HG02970 (cell line): ENCODE data around the gene CHCT1.

Experiments used
- ATAC-seq: cut with Tn5 transposase; IDR thresholded peaks from one replicate; pipeline ENCODE4 v1.9.1; 2021; ENCODE audit warnings: mild to moderate bottlenecking, moderate library complexity, moderate number of reproducible peaks; ENCODE audit not compliant: unreplicated experiment, low FRiP score

Gene CHCT1

DNA sequence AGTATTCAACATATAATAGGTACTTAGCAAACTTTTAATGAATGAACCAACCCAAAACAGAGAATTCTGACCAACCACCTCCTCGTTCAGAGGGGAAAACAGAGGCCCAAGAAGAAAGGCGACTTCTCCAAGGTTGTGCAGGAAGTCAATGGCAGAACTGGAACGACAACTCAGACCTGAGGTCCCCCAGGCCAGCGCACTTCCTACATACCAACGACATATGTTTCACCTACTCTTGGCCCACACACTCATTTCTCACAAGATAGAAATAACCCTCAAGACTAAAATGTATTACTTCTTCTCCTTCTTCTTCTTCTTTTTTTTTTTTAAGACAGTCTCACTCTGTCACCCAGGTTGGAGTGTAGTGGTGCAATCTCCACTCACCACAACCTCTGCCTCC lies 14.4 kb downstream of the CHCT1 start:
- no peak for ATAC-seq

DNA sequence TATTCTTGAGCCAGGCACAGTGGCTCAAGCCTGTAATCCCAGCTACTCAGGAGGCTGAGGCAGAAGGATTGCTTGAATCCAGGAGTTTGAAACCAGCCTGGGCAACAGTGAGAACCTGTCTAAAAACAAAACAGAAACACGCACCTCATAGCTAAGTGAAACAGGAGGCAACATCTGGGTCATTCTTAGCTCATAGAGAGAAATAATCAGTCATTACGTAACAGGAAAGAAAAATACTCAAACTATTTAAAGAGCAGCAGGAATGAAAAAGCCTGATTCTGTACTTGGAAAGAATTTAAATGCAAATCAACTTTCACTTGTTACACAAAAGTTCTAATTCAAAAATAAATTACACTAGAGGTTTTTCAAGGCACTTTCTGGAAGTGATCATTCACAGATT lies 17.2 kb downstream of the CHCT1 start:
- no peak for ATAC-seq

DNA sequence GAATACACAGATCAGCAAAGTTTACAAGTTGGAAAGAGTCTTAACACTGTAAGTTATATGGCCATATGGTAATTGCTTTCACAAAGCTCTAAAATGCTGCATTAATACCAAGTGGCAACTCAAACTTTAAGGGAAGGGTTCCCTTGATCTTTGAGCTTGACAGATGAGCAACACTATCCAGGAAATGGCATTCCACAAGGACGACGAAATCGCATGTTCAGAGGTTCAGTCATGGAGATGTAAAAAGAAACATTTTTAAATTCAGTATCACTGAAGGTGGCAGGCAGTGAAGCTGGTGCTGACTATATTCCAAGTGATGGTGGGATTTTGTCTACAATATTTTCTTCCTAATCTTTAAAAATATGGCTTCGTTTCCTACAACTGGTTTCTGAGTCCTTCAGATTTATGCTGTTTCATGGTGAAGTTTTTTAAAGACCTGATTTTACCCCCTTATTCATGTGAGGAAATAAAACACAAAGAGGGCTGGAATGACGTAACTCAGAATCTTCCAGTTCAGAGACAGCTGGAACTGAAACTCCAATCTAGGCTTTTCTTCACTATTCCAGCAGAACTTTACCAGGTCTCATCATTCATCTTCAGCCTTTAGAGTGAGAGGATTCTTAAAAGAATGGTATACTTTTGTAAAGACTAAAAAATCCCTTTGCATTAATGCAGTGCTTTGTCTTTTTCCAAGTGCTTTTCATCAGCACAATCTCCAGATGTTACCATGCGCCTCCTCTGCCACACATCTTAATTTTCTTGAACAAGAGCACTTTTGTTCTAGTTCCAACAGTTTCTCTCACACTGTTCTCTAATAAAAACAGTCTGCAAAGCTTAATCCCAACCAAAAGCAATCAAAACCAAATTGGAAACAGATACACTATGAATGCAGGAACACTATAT lies 20.2 kb downstream of the CHCT1 start:
- ATAC-seq = no peak

DNA sequence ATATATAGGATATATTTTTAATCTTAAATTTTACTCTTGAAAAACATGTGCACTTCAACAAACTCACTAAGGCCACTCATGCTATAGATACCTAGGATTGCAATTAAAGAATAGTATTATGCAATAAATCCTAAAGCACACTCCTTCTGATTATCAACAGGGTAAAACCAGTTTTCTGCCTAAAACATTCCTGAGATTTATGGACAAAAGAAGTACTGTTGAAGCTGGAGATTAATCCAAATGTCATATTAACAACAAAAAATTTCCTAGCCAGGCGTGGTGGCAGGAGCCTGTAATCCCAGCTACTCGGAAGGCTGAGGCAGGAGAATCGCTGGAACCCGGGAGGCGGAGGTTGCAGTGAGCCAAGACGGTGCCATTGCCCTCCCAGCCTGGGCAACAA lies 21.4 kb downstream of the CHCT1 start:
- no peak for ATAC-seq

DNA sequence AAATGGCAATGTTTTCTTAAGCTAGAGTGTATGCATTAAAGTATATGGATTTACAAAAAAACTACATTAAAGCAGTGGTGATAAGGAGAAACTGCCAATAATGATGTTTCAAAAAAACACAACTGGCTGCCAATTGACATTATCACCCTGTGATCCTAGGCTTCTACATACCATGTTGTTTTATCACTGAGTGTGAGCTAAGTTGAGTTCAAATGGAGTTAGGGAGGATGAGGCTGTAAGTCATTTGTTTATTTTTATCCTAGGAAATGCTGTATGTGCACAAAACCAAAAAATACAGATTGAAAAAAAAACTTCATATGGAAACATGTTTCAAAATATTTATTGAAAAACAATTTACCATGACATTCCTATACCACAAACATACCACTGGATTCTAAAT lies 22.9 kb downstream of the CHCT1 start:
- ATAC-seq = no peak

DNA sequence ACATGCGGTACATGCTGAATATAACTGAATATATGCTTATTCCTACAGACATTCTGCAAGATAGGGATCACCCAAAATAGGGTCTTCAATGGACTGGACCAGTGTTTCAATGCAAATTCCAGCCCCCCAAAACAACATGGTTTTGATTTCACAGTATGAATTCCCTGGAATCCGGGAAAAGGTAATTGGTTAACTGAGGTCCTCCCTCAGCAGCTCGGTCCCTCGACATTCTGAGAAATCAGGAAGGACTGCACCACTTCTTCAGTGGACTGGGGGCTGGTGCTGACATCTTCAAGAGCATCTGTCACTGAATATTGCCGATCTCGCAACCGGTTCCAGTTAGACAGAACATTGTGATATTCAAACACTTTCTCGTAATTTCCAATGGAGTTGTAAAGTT lies 25.1 kb downstream of the CHCT1 start:
- no peak for ATAC-seq

DNA sequence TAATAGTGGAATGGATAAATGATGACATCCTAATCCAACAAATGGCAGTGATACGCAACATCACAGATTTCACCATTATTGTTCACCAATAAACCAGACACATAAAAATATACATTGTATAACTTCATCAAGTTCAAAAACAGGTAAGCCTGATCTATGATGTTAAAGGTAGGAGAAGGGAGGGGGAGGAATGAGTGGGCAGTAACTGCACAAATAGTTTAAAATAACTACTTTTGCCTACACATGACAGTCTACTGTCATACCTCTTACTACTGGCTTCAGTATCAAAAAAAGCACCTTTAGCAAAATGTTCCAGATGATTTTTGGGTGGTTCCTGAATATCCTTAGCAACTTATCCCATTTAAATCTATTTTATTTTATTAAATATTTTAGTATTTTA lies 28.8 kb downstream of the CHCT1 start:
- no peak for ATAC-seq

DNA sequence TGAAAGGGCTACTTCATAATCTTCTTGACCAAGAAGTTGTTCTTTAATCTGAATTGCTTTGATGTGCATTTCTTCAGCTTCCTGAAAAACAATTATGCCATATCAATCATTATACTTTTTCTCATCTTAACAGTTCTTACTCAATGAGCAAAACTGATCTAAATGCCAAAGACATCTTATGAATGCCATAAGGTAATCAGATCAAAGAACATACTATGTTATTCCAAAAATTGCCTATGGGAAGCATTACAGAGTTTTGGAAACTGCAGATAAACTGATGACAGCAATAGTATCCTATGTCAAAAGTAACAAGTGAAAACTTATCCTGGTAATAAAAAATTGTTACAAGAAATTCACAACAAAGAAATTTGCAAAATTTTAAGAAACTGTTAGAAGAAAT lies 29.7 kb downstream of the CHCT1 start:
- no peak for ATAC-seq

DNA sequence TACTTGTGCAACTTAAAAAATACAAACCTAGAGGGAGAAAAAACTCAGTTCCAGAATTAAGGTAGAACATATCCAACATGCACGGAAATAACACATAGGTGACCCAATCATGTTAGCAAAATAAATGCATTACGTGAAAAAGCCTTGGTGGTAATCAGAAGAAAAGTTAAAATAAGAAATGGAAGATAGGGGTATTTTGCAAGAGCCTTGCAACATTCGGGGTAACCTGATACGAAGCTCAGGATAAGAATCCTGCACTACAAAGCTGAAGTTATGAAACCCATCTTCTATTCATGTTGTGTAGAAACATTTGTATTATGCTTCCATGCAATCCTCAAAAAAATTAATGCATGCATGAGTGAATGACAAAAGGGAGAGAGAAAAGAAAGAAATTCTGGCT lies 33.1 kb downstream of the CHCT1 start:
- ATAC-seq = no peak

DNA sequence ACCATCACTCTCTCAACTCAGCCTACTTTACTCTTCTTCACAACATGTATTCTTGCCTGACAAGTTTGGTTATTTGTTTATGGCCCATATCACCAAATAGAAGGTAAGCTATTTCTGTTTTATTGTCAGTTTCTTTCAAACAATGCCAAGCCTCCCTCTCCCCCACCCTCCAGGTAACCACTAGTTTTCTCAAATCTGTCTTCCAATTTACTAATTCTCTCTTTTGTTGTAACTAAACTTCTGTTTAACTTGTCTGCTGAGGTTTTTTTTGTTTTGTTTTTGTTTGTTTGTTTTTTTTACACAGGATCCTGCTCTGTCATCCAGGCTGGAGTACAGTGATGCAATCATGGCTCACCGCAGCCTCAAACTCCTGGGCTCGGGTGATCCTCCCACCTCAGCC lies 34.9 kb downstream of the CHCT1 start:
- ATAC-seq = no peak

DNA sequence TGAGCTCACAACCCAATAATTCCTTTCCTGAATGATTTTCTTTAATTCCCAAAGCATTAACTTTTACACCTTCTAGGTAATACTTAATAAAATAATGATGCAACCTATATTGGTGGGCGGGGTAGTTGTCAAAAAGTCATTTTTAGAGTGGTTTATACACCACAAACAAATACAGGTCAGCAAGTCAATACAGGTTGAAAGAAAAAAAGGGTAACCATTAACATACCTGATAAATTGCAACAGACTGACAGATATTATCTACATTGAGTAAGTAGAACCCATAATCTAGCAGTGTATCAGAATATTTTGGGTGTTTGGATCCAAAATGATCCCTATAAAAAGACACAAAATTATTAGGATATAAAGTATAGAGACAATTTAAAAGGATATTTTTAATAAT lies 39.3 kb downstream of the CHCT1 start:
- ATAC-seq = no peak

DNA sequence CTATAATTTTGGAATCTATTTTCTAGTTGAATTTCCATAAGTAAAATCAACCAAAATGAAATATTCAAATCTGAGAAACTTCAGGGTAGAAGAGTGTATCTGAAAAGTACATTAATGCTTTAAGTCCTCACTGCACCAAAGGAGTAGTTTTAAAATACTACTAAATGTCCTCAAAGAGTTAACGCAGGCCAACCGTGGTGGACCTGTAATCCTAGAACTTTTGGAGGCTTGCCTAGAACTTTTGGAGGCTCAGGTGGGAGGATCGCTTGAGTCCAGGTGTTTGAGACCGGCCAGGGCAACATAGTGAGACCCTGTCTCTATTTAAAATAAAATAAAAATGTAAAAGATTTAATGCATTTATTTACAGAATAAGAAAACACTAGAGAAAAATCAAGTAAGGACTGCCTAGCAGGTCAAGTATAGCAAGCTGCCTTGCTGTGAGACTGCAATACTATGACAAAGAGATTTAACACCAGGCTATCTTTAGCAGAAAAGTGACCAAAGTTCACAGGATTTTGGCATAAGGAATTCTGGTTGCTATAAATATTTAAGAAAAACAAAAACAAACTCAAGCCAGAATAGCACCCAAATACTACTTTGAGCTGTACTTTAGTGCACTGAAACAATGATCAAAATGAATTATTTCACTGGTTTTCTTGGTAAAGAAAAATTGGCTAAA lies 41.0 kb downstream of the CHCT1 start:
- ATAC-seq = no peak

DNA sequence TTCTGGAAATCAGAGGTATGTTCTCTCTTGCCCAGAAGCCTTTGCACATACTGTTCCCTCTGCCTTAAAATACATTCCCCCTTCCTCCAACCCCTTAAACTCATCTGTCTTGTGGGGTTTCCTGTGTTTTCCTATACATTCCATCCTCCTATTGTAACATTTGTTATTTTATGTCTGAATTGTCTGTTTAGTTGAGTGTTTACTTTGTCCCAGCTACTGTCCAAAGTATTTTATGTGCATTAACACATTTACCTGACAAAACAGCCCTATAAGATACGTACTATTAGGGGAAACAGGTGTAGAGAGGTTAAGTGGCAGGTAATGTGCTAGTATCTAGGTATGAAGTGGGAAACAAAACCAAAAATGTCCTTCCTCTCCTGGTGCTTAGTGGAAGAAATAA lies 42.1 kb downstream of the CHCT1 start:
- no peak for ATAC-seq

DNA sequence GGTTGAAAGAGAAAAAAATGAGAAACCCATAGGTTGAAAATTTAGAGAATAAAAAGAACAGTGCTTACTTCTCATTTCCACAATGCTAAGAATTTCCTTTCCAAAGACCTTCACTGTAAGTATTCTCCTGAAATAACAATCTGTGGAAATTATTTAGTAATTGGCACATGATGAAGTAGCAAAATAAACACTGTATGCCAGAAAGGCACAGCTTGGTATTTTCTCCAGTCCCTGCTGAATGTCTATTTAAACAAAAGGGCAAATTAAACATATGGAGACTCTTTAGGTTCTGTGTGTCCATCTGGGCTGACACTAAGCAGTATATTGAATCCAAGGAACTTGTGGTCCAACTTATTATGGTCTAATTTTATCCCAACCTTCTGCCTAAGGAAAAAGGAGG lies 46.1 kb downstream of the CHCT1 start:
- no peak for ATAC-seq

DNA sequence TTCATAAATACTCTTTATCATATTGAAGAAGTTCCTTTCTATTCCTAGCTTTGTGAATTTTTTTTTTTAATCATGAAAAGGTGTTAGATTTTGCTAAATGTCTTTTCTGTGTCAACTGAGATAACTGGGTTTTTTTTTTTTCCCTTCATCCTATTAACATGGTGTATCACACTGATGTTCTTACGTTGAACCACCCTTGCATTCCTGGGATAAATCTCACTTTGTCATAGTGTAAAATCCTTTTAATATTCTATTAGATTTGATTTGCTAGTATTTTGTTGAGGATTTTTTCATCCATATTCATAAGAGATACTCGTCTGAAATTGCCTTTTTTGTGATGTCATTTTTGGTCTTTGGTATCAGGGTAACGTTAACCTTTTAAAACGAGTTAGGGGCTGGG lies 49.2 kb downstream of the CHCT1 start:
- ATAC-seq = no peak

DNA sequence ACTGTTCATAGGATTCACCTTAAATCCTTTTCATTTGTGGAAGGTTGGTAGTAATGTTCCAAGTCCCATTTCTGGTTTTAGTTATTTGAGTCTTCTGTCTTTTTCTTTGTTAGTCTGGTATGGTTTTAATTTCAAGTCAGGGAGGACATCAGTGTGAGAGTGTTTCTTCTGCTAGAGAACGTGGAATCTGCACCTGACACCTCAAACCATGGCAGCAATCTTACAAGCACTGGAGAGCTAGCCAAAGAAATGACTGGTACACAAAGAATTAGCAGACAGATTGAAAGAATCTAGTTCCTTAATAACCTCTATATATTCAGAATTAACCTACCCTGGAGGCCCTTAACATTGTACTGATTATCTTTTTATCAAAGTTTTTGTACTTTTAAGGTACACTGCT lies 50.2 kb downstream of the CHCT1 start:
- ATAC-seq = no peak

DNA sequence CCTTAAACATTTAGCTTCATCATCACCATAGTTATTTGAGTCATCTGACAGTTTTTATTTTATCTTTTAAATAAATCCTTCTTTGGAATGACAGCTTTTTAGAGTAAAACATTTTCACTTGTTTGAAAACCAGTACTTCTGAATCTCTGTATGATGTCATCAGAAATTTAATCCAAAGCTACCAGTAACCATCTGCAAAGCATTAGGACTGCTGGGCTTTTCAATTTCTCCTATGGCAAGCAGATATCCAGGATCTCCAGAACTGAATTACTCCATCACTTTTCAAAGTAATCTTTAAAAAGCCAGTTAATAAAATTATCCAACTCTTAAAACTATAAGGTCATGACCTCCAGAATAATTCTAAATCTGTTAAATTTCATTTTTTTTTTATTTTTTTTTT lies 51.5 kb downstream of the CHCT1 start:
- ATAC-seq = no peak
